ENCODE data around the gene PPP1R14C. TPM values are rescaled to one million over a fixed set of nuclear protein-coding genes. Genes with fewer than 3 reads are reported as not detected.

PPP1R14C gene
- total RNA-seq, 3 donors from 2014 or later, result 3.3 to 5.6 TPM; not detected in 1

DNA sequence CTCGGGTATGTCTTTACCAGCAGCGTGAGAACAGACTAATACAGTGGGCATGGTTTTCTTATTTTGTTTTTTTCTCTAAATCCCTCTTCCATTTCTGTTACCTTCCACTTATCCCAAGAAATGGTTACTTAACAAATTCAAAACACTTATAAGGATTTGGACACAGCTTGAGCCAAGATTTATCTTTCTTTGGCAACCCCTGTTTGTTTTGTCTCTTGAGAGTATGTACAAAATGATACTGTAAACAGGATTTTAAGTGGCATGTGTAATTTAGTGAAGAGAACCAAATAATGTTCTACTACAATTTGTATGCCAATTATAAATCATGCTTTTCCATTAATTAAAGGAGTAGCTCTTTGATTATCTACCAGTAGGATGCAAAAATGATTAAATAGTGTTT is 51.4 kb downstream of the PPP1R14C start:
- H3K27ac ChIP-seq, result no peak overlapping the region
- no peaks in the 10 kb centered on the region for H3K36me3 ChIP-seq
- H3K9me3 ChIP-seq, result no peaks in the 10 kb centered on the region
- TF ChIP-seq POLR2A (IDR thresholded peaks at IDR 0.05) (no peak), POLR2AphosphoS5 (IDR thresholded peaks at IDR 0.05) (no peak)
- TF ChIP-seq, protein P1, sequence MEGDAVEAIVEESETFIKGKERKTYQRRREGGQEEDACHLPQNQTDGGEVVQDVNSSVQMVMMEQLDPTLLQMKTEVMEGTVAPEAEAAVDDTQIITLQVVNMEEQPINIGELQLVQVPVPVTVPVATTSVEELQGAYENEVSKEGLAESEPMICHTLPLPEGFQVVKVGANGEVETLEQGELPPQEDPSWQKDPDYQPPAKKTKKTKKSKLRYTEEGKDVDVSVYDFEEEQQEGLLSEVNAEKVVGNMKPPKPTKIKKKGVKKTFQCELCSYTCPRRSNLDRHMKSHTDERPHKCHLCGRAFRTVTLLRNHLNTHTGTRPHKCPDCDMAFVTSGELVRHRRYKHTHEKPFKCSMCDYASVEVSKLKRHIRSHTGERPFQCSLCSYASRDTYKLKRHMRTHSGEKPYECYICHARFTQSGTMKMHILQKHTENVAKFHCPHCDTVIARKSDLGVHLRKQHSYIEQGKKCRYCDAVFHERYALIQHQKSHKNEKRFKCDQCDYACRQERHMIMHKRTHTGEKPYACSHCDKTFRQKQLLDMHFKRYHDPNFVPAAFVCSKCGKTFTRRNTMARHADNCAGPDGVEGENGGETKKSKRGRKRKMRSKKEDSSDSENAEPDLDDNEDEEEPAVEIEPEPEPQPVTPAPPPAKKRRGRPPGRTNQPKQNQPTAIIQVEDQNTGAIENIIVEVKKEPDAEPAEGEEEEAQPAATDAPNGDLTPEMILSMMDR (IDR thresholded peaks at IDR 0.05), result no peak
- H3K27me3 ChIP-seq, result no peaks in the 10 kb centered on the region
- no peaks in the 10 kb centered on the region for H3K4me1 ChIP-seq
- intact Hi-C loops (cut with DNase I; ENCODE audit: low total_unique reads), result no loop called here
- no peak for DNase-seq (ENCODE audit: low spot score in 2 of 2)
- no peak overlapping the region for H3K4me3 ChIP-seq

DNA sequence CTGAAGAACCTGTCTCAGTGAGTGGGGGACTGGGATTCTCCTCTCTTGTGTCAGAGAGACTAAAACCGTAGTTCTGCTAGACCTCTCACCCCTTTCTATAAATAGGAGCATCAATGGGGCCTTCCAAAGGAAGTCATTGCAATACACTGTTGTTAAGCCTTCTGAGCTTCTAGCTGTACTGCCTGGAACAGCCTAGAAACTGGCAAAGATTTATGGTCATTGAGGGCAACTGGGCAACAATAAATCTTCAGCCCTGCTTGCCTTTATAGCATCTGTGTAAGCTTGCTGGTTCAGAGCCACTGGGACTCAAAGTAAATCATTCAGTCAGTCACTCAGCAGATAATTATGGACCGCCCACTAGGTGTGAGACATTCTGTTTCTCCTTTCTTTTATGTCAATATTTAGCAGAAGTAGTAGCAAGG is 53.2 kb downstream of the PPP1R14C start:
- H3K27me3 ChIP-seq, result no peaks in the 10 kb centered on the region
- no peaks in the 10 kb centered on the region for H3K36me3 ChIP-seq
- H3K9me3 ChIP-seq, result no peaks in the 10 kb centered on the region
- H3K27ac ChIP-seq, result no peak overlapping the region
- DNase-seq (ENCODE audit: low spot score in 2 of 2), result no peak
- TF ChIP-seq POLR2A (IDR thresholded peaks at IDR 0.05) (no peak), POLR2AphosphoS5 (IDR thresholded peaks at IDR 0.05) (no peak)
- TF ChIP-seq, protein P1 (IDR thresholded peaks at IDR 0.05), result no peak
- no peak overlapping the region for H3K4me3 ChIP-seq
- H3K4me1 ChIP-seq, result no peaks in the 10 kb centered on the region
- intact Hi-C loops (cut with DNase I; ENCODE audit: low total_unique reads), result no loop called here

DNA sequence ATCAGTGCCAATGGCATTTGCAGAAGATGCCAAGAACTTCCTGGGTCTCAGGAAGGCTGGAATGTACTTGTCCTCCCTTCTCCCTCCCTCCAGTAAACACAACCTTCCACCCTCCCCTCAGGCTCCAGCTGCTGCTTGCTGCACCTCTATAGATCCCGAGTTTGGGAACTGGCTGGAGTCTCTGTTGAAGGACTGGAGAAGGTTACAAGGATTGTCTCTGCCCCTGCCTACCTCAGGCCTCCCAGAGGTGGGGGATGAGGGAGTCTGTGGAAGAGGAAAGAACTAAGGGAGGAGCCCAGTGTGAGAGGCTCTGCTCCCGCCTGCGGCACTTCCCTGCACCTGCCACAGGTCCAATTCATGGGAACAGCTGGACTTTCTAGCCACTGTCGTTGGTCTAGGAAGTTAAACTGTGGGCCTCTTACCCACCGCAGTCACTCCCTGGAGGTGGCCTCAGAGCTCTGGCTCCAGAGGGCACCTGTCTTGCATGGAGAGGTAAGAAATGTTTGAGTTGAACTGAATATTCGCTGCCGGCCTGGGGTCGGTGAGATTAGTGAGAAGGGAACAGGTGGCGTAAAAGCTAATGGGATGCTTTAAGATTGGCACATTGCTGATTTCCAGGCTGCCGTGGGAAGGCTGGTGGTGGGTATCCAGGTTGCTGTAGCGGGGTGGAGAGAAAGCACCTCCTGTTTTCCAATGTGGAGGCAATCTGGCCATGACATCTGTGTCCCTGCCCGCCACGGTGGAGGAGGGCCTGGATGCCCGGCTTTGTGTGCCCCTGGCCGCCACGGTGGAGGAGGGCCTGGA is 54.3 kb downstream of the PPP1R14C start:
- H3K9me3 ChIP-seq, result no peaks in the 10 kb centered on the region
- no peaks in the 10 kb centered on the region for H3K36me3 ChIP-seq
- TF ChIP-seq, protein P1 (IDR thresholded peaks at IDR 0.05), result no peak
- H3K4me1 ChIP-seq, result no peaks in the 10 kb centered on the region
- H3K27me3 ChIP-seq, result no peaks in the 10 kb centered on the region
- H3K4me3 ChIP-seq, result no peak overlapping the region
- no peak overlapping the region for H3K27ac ChIP-seq
- intact Hi-C loops (cut with DNase I; ENCODE audit: low total_unique reads), result no loop called here
- no peak for DNase-seq (ENCODE audit: low spot score in 2 of 2)

DNA sequence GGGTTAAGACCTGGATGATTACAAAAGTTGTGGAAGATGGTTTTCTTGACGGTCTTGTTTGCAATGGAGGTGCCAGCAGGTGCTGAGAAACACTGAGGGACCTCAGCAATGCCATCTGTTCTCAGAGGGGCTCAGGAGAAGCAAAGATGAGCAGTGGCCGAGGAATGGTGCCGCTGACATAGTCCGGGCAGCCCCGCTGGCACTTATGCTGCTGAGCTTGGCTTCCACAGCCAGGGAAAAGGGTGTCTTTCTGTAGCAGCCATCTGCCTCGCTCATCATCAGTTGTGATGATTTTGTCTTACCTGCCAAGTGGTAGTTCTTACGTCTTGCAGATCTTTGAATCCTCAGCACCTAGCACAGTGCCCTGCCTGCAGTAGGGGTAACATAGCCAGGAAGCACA is 55.7 kb downstream of the PPP1R14C start:
- intact Hi-C loops (cut with DNase I; ENCODE audit: low total_unique reads), result loop anchor here (1.0 kb wide), 1 partner anchor 22 kb away; no protein-coding TSS in a partner anchor
- no peaks in the 10 kb centered on the region for H3K4me1 ChIP-seq
- H3K27ac ChIP-seq, result no peak overlapping the region
- no peaks in the 10 kb centered on the region for H3K27me3 ChIP-seq
- no peak for DNase-seq (ENCODE audit: low spot score in 2 of 2)
- no peaks in the 10 kb centered on the region for H3K9me3 ChIP-seq
- no peaks in the 10 kb centered on the region for H3K36me3 ChIP-seq
- no peak for TF ChIP-seq POLR2AphosphoS5 (IDR thresholded peaks at IDR 0.05)
- TF ChIP-seq, protein P1 (IDR thresholded peaks at IDR 0.05), result no peak
- TF ChIP-seq POLR2A (IDR thresholded peaks at IDR 0.05), result no peak
- H3K4me3 ChIP-seq, result no peak overlapping the region

DNA sequence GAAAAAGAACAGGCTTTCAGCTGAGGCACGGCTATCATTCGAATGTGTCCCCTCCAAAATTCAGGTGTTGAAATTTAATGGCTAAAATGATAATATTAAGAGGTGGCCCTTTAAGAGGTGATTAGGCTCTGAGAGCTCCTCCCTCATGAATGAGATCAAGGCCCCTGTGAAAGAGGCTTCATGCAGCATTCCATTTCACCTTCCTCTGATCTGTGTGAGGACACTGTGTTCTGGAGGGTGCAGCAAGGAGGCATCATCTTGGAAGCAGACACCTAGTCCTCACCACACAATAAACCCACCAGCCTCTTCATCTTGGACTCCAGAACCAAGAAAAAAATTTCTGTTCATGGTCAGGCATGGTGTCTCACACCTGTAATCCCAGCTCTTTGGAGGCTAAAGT is 56.4 kb downstream of the PPP1R14C start:
- H3K36me3 ChIP-seq, result no peaks in the 10 kb centered on the region
- H3K4me3 ChIP-seq, result no peak overlapping the region
- no peaks in the 10 kb centered on the region for H3K4me1 ChIP-seq
- H3K27me3 ChIP-seq, result no peaks in the 10 kb centered on the region
- no peak overlapping the region for H3K27ac ChIP-seq
- TF ChIP-seq POLR2AphosphoS5 (IDR thresholded peaks at IDR 0.05), result no peak
- TF ChIP-seq, protein P1 (IDR thresholded peaks at IDR 0.05), result no peak
- TF ChIP-seq POLR2A (IDR thresholded peaks at IDR 0.05), result no peak
- intact Hi-C loops (cut with DNase I; ENCODE audit: low total_unique reads), result no loop called here
- no peak for DNase-seq (ENCODE audit: low spot score in 2 of 2)
- H3K9me3 ChIP-seq, result no peaks in the 10 kb centered on the region

All from breast epithelium (tissue), 4 donors.